H9 (cell line): ENCODE data around the gene SGIP1. TPM values are rescaled to one million over a fixed set of nuclear protein-coding genes. Genes with fewer than 3 reads are reported as not detected.

Experiments used
- DNase-seq: peaks from one replicate; pipeline ENCODE4 v3.0.0-alpha.2; 2017
- H2AFZ ChIP-seq: one replicate; pipeline ENCODE4 v1.6.1; 2013; ENCODE audit warnings: mild to moderate bottlenecking, low read length, control low read depth, moderate library complexity
- H2AK5ac ChIP-seq: 2 replicates; pipeline ENCODE4 v1.6.1; 2013; ENCODE audit warnings: low read length, control low read depth, mixed read lengths; ENCODE audit not compliant: insufficient read length
- H2BK120ac ChIP-seq: one replicate; pipeline ENCODE4 v1.6.1; 2013; ENCODE audit warnings: low read depth, mild to moderate bottlenecking, low read length, control low read depth, inconsistent platforms; ENCODE audit not compliant: poor library complexity, severe bottlenecking
- H2BK12ac ChIP-seq: 2 replicates; pipeline ENCODE4 v1.6.1; 2013; ENCODE audit warnings: low read length, control low read depth, mixed read lengths, low read depth; ENCODE audit not compliant: insufficient read length
- H2BK15ac ChIP-seq: 2 replicates; pipeline ENCODE4 v1.6.1; 2013; ENCODE audit warnings: low read depth, low read length, control low read depth
- H2BK20ac ChIP-seq: one replicate; pipeline ENCODE4 v1.6.1; 2013; ENCODE audit warnings: low read depth, mild to moderate bottlenecking, low read length, control low read depth, inconsistent platforms; ENCODE audit not compliant: poor library complexity, severe bottlenecking
- H2BK5ac ChIP-seq: 2 replicates; pipeline ENCODE4 v1.6.1; 2013; ENCODE audit warnings: low read length, control low read depth, mixed read lengths; ENCODE audit not compliant: insufficient read length
- H3K14ac ChIP-seq: 2 replicates; pipeline ENCODE4 v1.6.1; 2013; ENCODE audit warnings: low read length, control low read depth; ENCODE audit not compliant: insufficient read depth
- H3K18ac ChIP-seq: 2 replicates; pipeline ENCODE4 v1.6.1; 2013; ENCODE audit warnings: low read depth, mild to moderate bottlenecking, mixed read lengths, low read length, control low read depth; ENCODE audit not compliant: insufficient read length
- H3K23ac ChIP-seq: 2 replicates; pipeline ENCODE4 v1.6.1; 2013; ENCODE audit warnings: low read length, control low read depth, mixed read lengths, low read depth; ENCODE audit not compliant: insufficient read length
- H3K23me2 ChIP-seq: 2 replicates; pipeline ENCODE4 v1.6.1; 2013; ENCODE audit warnings: low read depth, mild to moderate bottlenecking, mixed read lengths, low read length, control low read depth; ENCODE audit not compliant: insufficient read length, poor library complexity, severe bottlenecking
- H3K27ac ChIP-seq: 2 replicates; pipeline ENCODE4 v1.5.1; 2013; ENCODE audit warnings: low read length, control low read depth, mixed read lengths, low read depth; ENCODE audit not compliant: insufficient read length
- H3K27me3 ChIP-seq: 2 replicates; pipeline ENCODE4 v1.6.1; 2013; ENCODE audit warnings: low read length, control low read depth, inconsistent platforms; ENCODE audit not compliant: insufficient read depth
- H3K4ac ChIP-seq: 2 replicates; pipeline ENCODE4 v1.6.1; 2013; ENCODE audit warnings: low read depth, mild to moderate bottlenecking, control low read depth, inconsistent platforms, low read length, moderate library complexity
- H3K4me1 ChIP-seq: 2 replicates; pipeline ENCODE4 v1.6.1; 2013; ENCODE audit warnings: low read length, control low read depth, inconsistent platforms; ENCODE audit not compliant: insufficient read depth
- H3K4me2 ChIP-seq: 2 replicates; pipeline ENCODE4 v1.6.1; 2013; ENCODE audit warnings: low read length, control low read depth, mixed read lengths; ENCODE audit not compliant: insufficient read length, insufficient read depth
- H3K56ac ChIP-seq: 2 replicates; pipeline ENCODE4 v1.6.1; 2013; ENCODE audit warnings: low read depth, mild to moderate bottlenecking, mixed read lengths, low read length, control low read depth; ENCODE audit not compliant: insufficient read length
- H3K79me1 ChIP-seq: 2 replicates; pipeline ENCODE4 v1.6.1; 2013; ENCODE audit warnings: low read depth, mild to moderate bottlenecking, moderate library complexity, low read length, control low read depth, inconsistent platforms; ENCODE audit not compliant: insufficient read depth, poor library complexity, severe bottlenecking
- H3K79me2 ChIP-seq: 2 replicates; pipeline ENCODE4 v1.6.1; 2013; ENCODE audit warnings: low read length, control low read depth, inconsistent platforms; ENCODE audit not compliant: insufficient read depth
- H3K9ac ChIP-seq: 2 replicates; pipeline ENCODE4 v1.6.1; 2013; ENCODE audit warnings: low read length, control low read depth, mixed read lengths; ENCODE audit not compliant: insufficient read length; ENCODE audit errors: extremely low read depth
- H3K9me3 ChIP-seq: one replicate; pipeline ENCODE4 v1.6.1; 2013; ENCODE audit warnings: low read depth, low read length, inconsistent platforms; ENCODE audit not compliant: control insufficient read depth
- H3T11ph ChIP-seq: one replicate; pipeline ENCODE4 v1.6.1; 2013; ENCODE audit warnings: mild to moderate bottlenecking, low read length, control low read depth, inconsistent platforms
- H4K20me1 ChIP-seq: one replicate; pipeline ENCODE4 v1.6.1; 2013; ENCODE audit not compliant: control insufficient read depth, insufficient read length, insufficient read depth
- H4K5ac ChIP-seq: 2 replicates; pipeline ENCODE4 v1.6.1; 2013; ENCODE audit warnings: low read depth, mild to moderate bottlenecking, mixed read lengths, low read length, control low read depth; ENCODE audit not compliant: insufficient read length
- H4K8ac ChIP-seq: replicated peaks from 2 replicates; pipeline ENCODE4 v1.6.1; 2013; ENCODE audit warnings: low read length, control low read depth, mixed read lengths, low read depth; ENCODE audit not compliant: insufficient read length
- H4K91ac ChIP-seq: 2 replicates; pipeline ENCODE4 v1.6.1; 2013; ENCODE audit warnings: low read depth, mild to moderate bottlenecking, moderate library complexity, mixed read lengths, low read length, control low read depth; ENCODE audit not compliant: insufficient read length
- H3K27ac Mint-ChIP-seq, 3 experiments: 2 replicates in 2 of 3; 3 replicates in 1 of 3; pipeline ENCODE4 v1.8.0; 2020 to 2021; ENCODE audit warnings: mixed read lengths in 3 of 3, mild to moderate bottlenecking in 1 of 3, moderate library complexity in 1 of 3
- H3K27me3 Mint-ChIP-seq: 2 replicates; pipeline ENCODE4 v1.8.0; 2021; ENCODE audit warnings: low read depth, mild to moderate bottlenecking, moderate library complexity, mixed read lengths
- H3K36me3 Mint-ChIP-seq, 3 experiments: 2 replicates in 2 of 3; 3 replicates in 1 of 3; pipeline ENCODE4 v1.8.0; 2020 to 2021; ENCODE audit warnings: low read depth in 3 of 3, mixed read lengths in 3 of 3; ENCODE audit not compliant: insufficient read depth in 1 of 3
- H3K4me1 Mint-ChIP-seq, 2 experiments: 2 replicates each; pipeline ENCODE4 v1.8.0; 2020; ENCODE audit warnings: mixed read lengths in 2 of 2
- H3K4me3 Mint-ChIP-seq, 2 experiments: 2 replicates in 1 of 2; 3 replicates in 1 of 2; pipeline ENCODE4 v1.8.0; 2020 to 2021; ENCODE audit warnings: mild to moderate bottlenecking in 2 of 2, mixed read lengths in 2 of 2, moderate library complexity in 1 of 2
- H3K9me3 Mint-ChIP-seq, 2 experiments: 2 replicates in 1 of 2; 3 replicates in 1 of 2; pipeline ENCODE4 v1.8.0; 2020; ENCODE audit warnings: mild to moderate bottlenecking in 2 of 2, mixed read lengths in 2 of 2, moderate library complexity in 1 of 2
- CTCF ChIP-seq: fragments of 200-600 bp; sonication (generic); conservative IDR thresholded peaks from 3 replicates; pipeline ENCODE4 v1.8.0; 2021; ENCODE audit warnings: antibody characterized with exemption, mild to moderate bottlenecking
- WGBS: extraction: QIAGEN DNeasy Blood & Tissue Kit; methylation state at CpG from one replicate; pipeline ENCODE4 v1.1.7; 2013; ENCODE audit warnings: missing lambda C conversion rate, low lambda C conversion rate, mixed read lengths; ENCODE audit not compliant: insufficient read length; ENCODE audit errors: extremely low coverage; 5-methylcytosine and 5-hydroxymethylcytosine counted together
- total RNA-seq: library from RNA; stranded (reverse); gene quantifications from 2 replicates; pipeline ENCODE4 v1.2.1, GENCODE V29; 2021

SGIP1 gene
- total RNA-seq, 1 experiment from 2014 or later: 1.5 TPM

GRCh38 chr1:66492424-66492823 lies 41.5 kb upstream of the SGIP1 start:
- DNase-seq: no peak
- H3K27me3 Mint-ChIP-seq: no peaks in the 10 kb centered on the region
- Histone ChIP-seq H2BK20ac (no peak overlapping the region), H2AFZ (no peak overlapping the region), H3K27ac (no peak overlapping the region), H4K5ac (no peak overlapping the region), H4K8ac (no peak overlapping the region), H3K23ac (no peak overlapping the region), H3K4me1 (no peaks in the 10 kb centered on the region), H3K9ac (no peak overlapping the region), H3K9me3 (no peaks in the 10 kb centered on the region), H3K14ac (no peak overlapping the region), H4K20me1 (no peaks in the 10 kb centered on the region), H2AK5ac (no peak overlapping the region), H2BK15ac (no peak overlapping the region), H3K18ac (no peak overlapping the region), H2BK12ac (no peak overlapping the region), H3K79me2 (no peaks in the 10 kb centered on the region), H3K4ac (no peak overlapping the region), H2BK5ac (no peak overlapping the region), H3K56ac (no peak overlapping the region), H3K4me2 (no peak overlapping the region), H3K27me3 (no peaks in the 10 kb centered on the region), H3T11ph (no peak overlapping the region), H3K23me2 (no peaks in the 10 kb centered on the region), H3K79me1 (no peaks in the 10 kb centered on the region), H4K91ac (no peak overlapping the region), H2BK120ac (no peak overlapping the region)
- peaks cover 6% of the 10 kb centered on the region in 2 experiments for H3K4me1 Mint-ChIP-seq
- H3K36me3 Mint-ChIP-seq: no peaks in the 10 kb centered on the region
- WGBS: no CpG with 5 or more reads among the region's 1 CpG
- no peak for TF ChIP-seq CTCF
- no peaks in the 10 kb centered on the region for H3K9me3 Mint-ChIP-seq
- no peak overlapping the region for H3K27ac Mint-ChIP-seq
- H3K4me3 Mint-ChIP-seq: no peak overlapping the region
